Measurements from ENCODE around the gene CHN1. TPM values are rescaled to one million over a fixed set of nuclear protein-coding genes. Genes with fewer than 3 reads are reported as not detected.

CHN1 gene
- total and polyA plus RNA-seq, 12 donors, result 6.1 to 26.5 (median 15.7) TPM

DNA sequence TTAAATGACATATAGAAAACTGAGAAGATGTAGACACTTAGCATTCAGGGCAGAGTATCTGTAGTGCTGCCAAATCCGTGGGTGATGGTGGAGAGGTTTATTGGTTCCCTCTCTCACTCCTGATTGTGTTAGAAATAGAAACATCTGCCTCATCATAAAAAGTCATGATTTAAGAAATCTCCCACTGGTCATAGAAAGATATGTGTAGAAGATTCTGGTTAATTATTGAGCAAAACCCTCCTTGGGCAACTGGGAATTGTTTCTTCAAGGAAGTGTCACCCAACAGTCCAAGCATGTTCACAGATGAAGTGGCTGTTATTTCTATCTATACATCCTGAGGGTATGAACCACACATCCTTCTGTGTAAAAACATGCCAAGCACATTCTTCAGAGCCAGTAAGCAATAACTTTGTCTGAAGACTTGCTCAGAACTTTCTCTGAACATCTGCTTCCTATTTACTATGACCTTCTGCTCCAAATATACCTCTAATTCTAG is 207.4 kb downstream of the CHN1 start:
- no peak overlapping the region for H3K4me3 ChIP-seq
- no peaks in the 10 kb centered on the region for H3K4me1 ChIP-seq
- TF ChIP-seq, protein P1, sequence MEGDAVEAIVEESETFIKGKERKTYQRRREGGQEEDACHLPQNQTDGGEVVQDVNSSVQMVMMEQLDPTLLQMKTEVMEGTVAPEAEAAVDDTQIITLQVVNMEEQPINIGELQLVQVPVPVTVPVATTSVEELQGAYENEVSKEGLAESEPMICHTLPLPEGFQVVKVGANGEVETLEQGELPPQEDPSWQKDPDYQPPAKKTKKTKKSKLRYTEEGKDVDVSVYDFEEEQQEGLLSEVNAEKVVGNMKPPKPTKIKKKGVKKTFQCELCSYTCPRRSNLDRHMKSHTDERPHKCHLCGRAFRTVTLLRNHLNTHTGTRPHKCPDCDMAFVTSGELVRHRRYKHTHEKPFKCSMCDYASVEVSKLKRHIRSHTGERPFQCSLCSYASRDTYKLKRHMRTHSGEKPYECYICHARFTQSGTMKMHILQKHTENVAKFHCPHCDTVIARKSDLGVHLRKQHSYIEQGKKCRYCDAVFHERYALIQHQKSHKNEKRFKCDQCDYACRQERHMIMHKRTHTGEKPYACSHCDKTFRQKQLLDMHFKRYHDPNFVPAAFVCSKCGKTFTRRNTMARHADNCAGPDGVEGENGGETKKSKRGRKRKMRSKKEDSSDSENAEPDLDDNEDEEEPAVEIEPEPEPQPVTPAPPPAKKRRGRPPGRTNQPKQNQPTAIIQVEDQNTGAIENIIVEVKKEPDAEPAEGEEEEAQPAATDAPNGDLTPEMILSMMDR (IDR thresholded peaks at IDR 0.05), result no peak
- H3K36me3 ChIP-seq, result peaks cover 0 to 44% (median 10%) of the 10 kb centered on the region in 9 donors
- 69 to 72% methylated on average over 1 of the region's 1 CpG for WGBS, 2 donors
- H3K9me3 ChIP-seq, result no peaks in the 10 kb centered on the region
- intact Hi-C loops (cut with DNase I), result no loop called here
- H3K27me3 ChIP-seq, result no peaks in the 10 kb centered on the region
- DNase-seq (no peak), ATAC-seq (no peak)
- no peak overlapping the region for H3K27ac ChIP-seq

- H3K27ac ChIP-seq, result no peak overlapping the region
- no peaks in the 10 kb centered on the region for H3K4me1 ChIP-seq
- no peak for DNase-seq
- TF ChIP-seq, protein P1 (IDR thresholded peaks at IDR 0.05), result no peak
- H3K9me3 ChIP-seq, result no peaks in the 10 kb centered on the region
- ATAC-seq, result no peak
- intact Hi-C loops (cut with DNase I), result no loop called here
- no peak overlapping the region for H3K4me3 ChIP-seq
- peaks cover 0 to 38% (median 10%) of the 10 kb centered on the region in 9 donors for H3K36me3 ChIP-seq
- peaks cover 0 to 2% (median 0%) of the 10 kb centered on the region in 7 donors for H3K27me3 ChIP-seq
Observed at GRCh38 chr2:174796319-174796771, 208.8 kb downstream of the CHN1 start.

DNA sequence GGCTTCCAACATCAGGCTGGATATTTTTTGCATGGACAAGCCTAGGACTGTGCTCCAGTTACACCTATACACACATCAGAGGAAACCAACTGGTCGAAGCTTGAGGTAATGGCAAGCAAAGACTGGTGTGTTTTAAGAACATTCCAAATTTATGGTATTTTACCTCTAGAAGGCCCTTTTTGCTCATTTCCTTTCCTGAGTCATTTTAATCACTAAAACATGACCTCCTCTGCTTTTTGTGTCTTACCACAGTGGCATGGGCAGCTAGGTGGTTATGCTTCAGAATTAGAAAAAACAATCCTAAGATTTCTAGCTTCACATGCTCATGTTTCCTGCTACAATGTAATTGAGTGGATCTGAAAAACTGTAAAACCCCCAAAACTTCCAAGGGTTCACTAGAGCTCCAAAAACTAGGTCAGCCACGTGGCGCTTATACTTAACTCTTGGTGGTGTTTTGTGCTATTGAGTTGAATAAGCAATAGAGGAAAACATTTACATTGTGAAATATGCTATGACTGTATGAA is 210.3 kb downstream of the CHN1 start:
- TF ChIP-seq, protein P1 (IDR thresholded peaks at IDR 0.05), result no peak
- Histone ChIP-seq H3K4me3 (no peak overlapping the region), H3K4me1 (no peaks in the 10 kb centered on the region), H3K9me3 (no peaks in the 10 kb centered on the region), H3K27ac (no peak overlapping the region), H3K27me3 (peaks cover 0 to 2% (median 0%) of the 10 kb centered on the region in 7 donors), H3K36me3 (peaks cover 0 to 24% (median 7%) of the 10 kb centered on the region in 9 donors)
- no peak for ATAC-seq
- intact Hi-C loops (cut with DNase I), result no loop called here
- no peak for DNase-seq
- WGBS, 2 donors, result 84 to 92% methylated on average over 3 of the region's 3 CpGs

DNA sequence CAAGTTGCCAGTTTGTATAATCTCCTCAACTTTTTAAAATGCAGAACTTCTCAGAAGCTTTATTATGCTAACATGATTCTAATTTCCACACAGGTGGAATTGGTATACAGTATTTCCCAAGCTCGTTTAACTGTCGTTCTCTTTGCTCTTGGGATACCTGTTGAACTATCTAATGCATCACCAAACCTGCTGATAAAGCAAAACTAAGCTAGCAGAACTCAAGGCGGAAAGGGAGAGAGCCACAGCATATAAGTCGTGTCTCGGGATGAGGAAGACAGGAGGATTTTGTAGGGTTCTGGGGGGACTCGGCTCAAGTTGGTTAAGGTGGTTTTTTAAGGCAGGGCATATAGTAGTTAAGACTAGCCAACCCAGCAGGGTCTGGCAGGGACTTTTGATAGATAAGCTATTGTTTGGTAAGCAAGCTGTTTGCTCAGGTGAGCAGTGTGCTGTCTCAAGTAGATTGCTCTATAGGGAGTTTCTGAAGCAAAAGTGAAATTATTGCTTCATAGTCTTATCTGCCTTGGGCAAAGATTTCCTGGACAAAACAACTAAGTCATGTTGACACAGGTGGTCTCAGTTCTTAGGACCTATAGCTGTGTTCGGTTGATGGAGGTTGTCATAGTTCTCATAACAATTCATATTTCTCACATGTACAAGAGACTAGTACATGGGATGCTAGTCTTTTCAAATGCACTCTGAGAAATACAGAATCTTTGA is 212.7 kb downstream of the CHN1 start:
- peaks cover 0 to 2% (median 0%) of the 10 kb centered on the region in 7 donors for H3K27me3 ChIP-seq
- no peak overlapping the region for H3K27ac ChIP-seq
- DNase-seq (no peak), ATAC-seq (no peak)
- intact Hi-C loops (cut with DNase I), result no loop called here
- H3K9me3 ChIP-seq, result no peaks in the 10 kb centered on the region
- no peaks in the 10 kb centered on the region for H3K36me3 ChIP-seq
- H3K4me3 ChIP-seq, result no peak overlapping the region
- TF ChIP-seq, protein P1 (IDR thresholded peaks at IDR 0.05), result no peak
- peaks cover 0 to 7% (median 0%) of the 10 kb centered on the region in 9 donors for H3K4me1 ChIP-seq
- WGBS, 2 donors, result 88 to 89% methylated on average over 7 of the region's 7 CpGs
